HL-60 (cell line): Measurements from ENCODE around the gene GPRC5B.

ENCODE experiments used
- POLR2AphosphoS5 ChIP-seq: IDR thresholded peaks from 2 replicates; pipeline ENCODE4 v1.6.1; 2012; ENCODE audit warnings: low read depth
- SPI1 ChIP-seq: IDR thresholded peaks from 2 replicates; pipeline ENCODE4 v1.6.1; 2012; ENCODE audit warnings: low read depth, mild to moderate bottlenecking, borderline replicate concordance
- TF ChIP-seq, protein P1 (sequence below): IDR thresholded peaks from one replicate; pipeline ENCODE4 v1.5.1; 2011; ENCODE audit warnings: low read length, control low read depth, inconsistent platforms; ENCODE audit not compliant: insufficient read depth

DNA sequence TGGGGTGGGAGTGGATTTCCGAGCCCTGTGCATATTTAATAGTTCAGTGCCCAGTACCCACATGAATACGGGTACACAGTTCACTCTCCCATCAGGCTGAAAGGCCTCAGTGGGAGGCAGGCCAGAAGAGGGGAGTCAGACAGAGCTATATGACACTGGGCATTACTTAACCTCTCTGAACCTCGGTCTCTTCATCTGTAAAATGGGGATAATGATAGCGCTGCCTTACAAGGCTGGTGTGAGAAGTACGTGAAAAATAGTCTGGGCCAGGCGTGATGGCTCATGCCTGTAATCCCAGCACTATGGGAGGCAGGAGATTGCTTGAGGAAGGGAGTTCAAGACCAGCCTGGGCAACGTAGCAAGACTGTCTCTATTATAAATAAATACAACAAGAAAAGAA is 3.6 kb downstream of the GPRC5B start:
- TF ChIP-seq, protein P1, sequence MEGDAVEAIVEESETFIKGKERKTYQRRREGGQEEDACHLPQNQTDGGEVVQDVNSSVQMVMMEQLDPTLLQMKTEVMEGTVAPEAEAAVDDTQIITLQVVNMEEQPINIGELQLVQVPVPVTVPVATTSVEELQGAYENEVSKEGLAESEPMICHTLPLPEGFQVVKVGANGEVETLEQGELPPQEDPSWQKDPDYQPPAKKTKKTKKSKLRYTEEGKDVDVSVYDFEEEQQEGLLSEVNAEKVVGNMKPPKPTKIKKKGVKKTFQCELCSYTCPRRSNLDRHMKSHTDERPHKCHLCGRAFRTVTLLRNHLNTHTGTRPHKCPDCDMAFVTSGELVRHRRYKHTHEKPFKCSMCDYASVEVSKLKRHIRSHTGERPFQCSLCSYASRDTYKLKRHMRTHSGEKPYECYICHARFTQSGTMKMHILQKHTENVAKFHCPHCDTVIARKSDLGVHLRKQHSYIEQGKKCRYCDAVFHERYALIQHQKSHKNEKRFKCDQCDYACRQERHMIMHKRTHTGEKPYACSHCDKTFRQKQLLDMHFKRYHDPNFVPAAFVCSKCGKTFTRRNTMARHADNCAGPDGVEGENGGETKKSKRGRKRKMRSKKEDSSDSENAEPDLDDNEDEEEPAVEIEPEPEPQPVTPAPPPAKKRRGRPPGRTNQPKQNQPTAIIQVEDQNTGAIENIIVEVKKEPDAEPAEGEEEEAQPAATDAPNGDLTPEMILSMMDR, result no peak
- no peak for TF ChIP-seq SPI1
- TF ChIP-seq POLR2AphosphoS5, result no peak
